Epithelial cell of esophagus (primary cell): ENCODE data around the gene PSMD13.

Experiments used
- DNase-seq: peaks from one replicate; pipeline ENCODE4 v3.0.0; 2010; ENCODE audit warnings: low read depth
- H3K4me3 ChIP-seq: 2 replicates; pipeline ENCODE4 v1.5.1; 2011; ENCODE audit warnings: mild to moderate bottlenecking, low read length, control low read depth
- CTCF ChIP-seq: IDR thresholded peaks from 2 replicates; pipeline ENCODE4 v1.5.1; 2011; ENCODE audit warnings: low read depth, mild to moderate bottlenecking, low read length, control low read depth, inconsistent platforms; ENCODE audit not compliant: insufficient read depth; ENCODE audit errors: missing control alignments

PSMD13 gene

DNA sequence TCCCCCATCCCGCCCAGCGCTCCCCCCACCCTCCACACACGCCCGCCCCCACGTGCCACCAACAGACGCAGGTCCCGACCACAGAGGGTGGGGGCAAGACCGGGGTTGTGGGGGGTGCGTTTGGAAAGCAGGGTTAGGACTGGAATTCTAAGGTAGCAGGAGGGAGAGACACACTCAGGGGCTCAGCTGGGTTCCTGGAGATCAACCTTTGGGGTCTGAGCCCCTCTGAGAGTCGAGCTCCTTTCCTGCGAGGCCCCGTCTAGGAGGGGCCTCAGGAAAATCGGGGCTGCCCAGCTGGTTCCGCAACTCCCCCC, 52.6 kb downstream of the PSMD13 start:
- DNase-seq, result no peak
- TF ChIP-seq CTCF, result no peak
- H3K4me3 ChIP-seq, result peak overlapping the region; percentile 16

DNA sequence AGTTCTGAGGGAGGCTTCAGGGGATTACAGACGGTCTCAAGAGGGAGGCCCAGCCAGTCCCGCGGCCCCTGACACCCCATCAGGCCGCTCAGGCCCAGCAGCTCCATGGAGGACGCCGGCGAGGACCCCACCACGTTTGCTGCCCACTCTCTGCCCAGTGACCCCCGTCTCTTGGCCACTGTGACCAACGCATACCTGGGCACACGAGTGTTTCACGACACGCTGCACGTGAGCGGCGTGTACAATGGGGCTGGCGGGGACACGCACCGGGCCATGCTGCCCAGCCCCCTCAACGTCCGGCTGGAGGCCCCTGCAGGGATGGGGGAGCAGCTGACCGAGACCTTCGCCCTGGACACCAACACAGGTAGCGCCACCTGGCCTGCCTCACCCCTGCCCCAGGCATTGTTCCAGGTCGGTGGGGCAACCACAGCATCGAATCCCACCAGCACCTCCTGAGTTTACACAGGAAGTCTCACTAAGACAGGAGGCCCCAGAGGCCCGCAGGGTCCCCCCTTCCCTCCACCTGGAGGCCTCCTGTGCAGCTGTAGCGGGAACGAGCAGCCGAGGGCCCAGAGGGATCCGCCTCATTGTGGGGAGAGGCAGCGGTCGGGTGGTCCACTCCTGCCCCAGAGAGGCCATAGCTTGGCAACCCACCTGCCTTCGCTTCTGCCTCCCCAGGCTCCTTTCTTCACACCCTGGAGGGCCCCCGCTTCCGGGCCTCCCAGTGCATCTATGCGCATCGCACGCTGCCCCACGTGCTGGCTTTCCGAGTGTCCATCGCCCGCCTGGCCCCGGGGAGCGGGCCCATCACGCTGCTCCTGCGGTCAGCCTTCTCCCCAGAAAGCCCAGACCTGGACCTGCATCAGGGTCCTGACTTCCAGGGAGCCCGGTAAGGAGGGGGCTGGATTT, 53.2 kb downstream of the PSMD13 start:
- no peak overlapping the region for H3K4me3 ChIP-seq
- DNase-seq, result no peak
- TF ChIP-seq CTCF, result no peak

GRCh38 chr11:290621-291231, 54.0 kb downstream of the PSMD13 start:
- no peak for DNase-seq
- H3K4me3 ChIP-seq, result no peak overlapping the region
- TF ChIP-seq CTCF, result no peak

DNA sequence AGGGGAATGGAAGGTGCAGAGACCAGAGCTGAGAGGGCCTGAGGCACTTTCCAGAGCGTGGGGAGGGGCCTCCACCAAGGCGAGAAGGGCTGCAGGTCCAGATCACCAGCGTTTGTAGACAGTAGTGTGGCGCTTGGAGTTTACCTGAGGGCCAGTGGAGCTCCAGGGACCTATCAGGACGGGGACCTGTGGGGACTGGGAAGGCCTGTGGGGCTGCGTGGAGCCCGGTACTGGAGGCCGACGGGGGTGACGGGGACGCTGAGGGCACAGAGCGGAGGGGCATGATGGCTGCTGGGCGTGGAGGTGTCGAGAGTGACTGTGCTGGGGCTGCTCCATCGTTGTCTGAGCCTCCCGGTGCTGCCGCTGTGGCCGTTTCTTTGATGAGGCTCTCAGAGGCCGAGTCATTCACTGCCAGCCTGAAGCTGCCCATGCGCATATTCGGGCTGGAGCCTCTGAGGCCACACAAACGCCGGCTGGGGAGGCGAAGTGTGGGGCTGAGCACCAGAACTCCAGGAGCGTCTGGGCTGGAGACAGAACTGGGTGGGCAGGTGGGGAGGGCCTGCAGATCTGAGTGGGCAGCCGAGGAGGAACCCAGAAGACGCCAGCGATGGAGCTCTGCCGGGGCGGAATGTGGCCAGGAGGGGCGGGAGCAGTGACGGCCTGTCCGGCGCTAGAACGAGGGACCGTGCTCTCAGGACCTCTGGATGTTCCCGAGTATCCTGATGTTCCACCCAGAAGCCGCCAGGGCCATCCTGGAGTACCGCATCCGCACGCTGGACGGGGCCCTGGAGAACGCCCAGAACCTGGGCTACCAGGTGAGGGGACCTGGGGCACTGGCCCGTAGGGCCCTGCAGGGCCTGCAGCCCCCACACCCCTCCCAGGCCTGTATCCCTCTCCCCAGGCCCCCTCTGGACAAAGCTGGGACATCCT, 54.8 kb downstream of the PSMD13 start:
- no peak for DNase-seq
- no peak overlapping the region for H3K4me3 ChIP-seq
- no peak for TF ChIP-seq CTCF

- H3K4me3 ChIP-seq, result no peak overlapping the region
- no peak for TF ChIP-seq CTCF
- no peak for DNase-seq
These were observed 55.7 kb downstream of the PSMD13 start for GRCh38 chr11:292211-293121.

DNA sequence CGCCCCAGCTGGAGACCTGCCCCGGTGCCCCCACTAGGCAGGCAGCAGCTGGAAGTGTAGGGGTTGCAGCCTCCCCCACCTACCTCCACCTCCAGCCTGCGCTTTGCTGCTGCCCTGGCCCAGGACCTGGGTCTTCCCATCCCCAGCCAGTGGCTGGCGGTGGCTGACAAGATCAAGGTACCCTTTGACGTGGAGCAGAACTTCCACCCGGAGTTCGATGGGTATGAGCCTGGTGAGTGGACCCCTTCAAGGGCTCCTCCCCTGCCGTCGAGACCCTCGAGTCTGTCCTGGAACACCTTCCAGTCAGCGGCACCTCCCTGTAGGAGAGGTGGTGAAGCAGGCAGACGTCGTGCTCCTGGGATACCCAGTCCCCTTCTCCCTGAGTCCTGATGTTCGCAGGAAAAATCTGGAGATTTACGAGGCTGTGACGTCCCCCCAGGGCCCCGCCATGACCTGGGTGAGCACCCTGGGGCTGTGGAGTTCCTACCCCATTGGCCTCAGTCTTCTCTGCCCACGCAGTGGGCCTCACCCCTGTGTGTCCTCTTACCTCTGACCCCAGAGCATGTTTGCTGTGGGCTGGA, 56.6 kb downstream of the PSMD13 start:
- no peak for DNase-seq
- no peak overlapping the region for H3K4me3 ChIP-seq
- TF ChIP-seq CTCF, result no peak
